HG03558 (cell line): ENCODE measurements around the gene SP1.
"Not testable (repeated sequence)": the region's sequence is repeated elsewhere in the genome, so short reads cannot be mapped to it uniquely, and the experiment has no call there.

ENCODE experiments used
- ATAC-seq: cut with Tn5 transposase; IDR thresholded peaks from one replicate; pipeline ENCODE4 v1.9.1; 2021; ENCODE audit warnings: moderate number of reproducible peaks; ENCODE audit not compliant: unreplicated experiment; ENCODE audit errors: extremely low read depth

Gene SP1

GRCh38 chr12:53355121-53355520 is 24.9 kb upstream of the SP1 start:
- ATAC-seq, result no peak

GRCh38 chr12:53358836-53359419 is 21.0 kb upstream of the SP1 start:
- no peak for ATAC-seq

- not testable (repeated sequence) for ATAC-seq
Observed at GRCh38 chr12:53361638-53362037, 18.3 kb upstream of the SP1 start.

- ATAC-seq, result no peak
Observed at GRCh38 chr12:53365245-53365904, 14.6 kb upstream of the SP1 start.

GRCh38 chr12:53373554-53374133 is 6.3 kb upstream of the SP1 start:
- not testable (repeated sequence) for ATAC-seq

- not testable (repeated sequence) for ATAC-seq
Observed at GRCh38 chr12:53374277-53374676, 5.7 kb upstream of the SP1 start.

- ATAC-seq, result no peak
Observed at GRCh38 chr12:53376747-53377146, 3.2 kb upstream of the SP1 start.

- no peak for ATAC-seq
Observed at GRCh38 chr12:53378222-53378621, 1.8 kb upstream of the SP1 start.

GRCh38 chr12:53378724-53379388 is 1.1 kb upstream of the SP1 start:
- ATAC-seq, result no peak

GRCh38 chr12:53379389-53380103 is 430 bp upstream of the SP1 start:
- ATAC-seq, result peak; percentile 49

- ATAC-seq, result no peak
Observed at GRCh38 chr12:53380794-53381730, 1.1 kb downstream of the SP1 start.

- no peak for ATAC-seq
Observed at GRCh38 chr12:53381731-53382630, 2.0 kb downstream of the SP1 start.

- ATAC-seq, result no peak
Observed at GRCh38 chr12:53383258-53383657, 3.3 kb downstream of the SP1 start.

GRCh38 chr12:53386381-53386780 is 6.4 kb downstream of the SP1 start:
- not testable (repeated sequence) for ATAC-seq

GRCh38 chr12:53388932-53389331 is 9.0 kb downstream of the SP1 start:
- no peak for ATAC-seq

GRCh38 chr12:53389702-53390101 is 9.7 kb downstream of the SP1 start:
- ATAC-seq, result no peak

GRCh38 chr12:53391724-53392123 is 11.7 kb downstream of the SP1 start:
- ATAC-seq, result no peak

- no peak for ATAC-seq
Observed at GRCh38 chr12:53399896-53400295, 19.9 kb downstream of the SP1 start.

- ATAC-seq, result not testable (repeated sequence)
Observed at GRCh38 chr12:53402351-53402750, 22.4 kb downstream of the SP1 start.
